GM21367 (cell line): Measurements from ENCODE around the gene CDH4.

ENCODE experiments used
- ATAC-seq: cut with Tn5 transposase; IDR thresholded peaks from one replicate; pipeline ENCODE4 v1.9.1; 2021; ENCODE audit not compliant: unreplicated experiment

The CDH4 gene

DNA sequence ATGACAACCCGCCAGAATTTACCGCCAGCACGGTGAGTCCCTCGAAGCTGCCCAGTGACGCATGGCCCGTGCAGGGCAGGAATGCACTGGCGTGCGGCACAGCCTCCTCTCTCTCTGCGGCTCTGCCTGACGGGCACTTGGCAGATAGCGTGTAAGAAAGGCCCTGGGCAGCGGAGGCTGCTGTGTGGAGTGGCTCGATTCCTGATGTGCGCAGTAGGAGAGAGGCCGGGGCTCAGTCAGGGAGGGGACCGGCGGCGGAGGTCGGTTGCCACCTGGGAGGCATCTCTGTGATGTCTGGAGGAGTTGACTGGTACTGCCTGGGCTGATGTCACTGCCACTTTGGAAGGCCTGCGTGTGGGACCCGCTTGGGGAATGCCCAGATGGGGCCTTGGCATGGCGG is 643.0 kb downstream of the CDH4 start:
- no peak for ATAC-seq

DNA sequence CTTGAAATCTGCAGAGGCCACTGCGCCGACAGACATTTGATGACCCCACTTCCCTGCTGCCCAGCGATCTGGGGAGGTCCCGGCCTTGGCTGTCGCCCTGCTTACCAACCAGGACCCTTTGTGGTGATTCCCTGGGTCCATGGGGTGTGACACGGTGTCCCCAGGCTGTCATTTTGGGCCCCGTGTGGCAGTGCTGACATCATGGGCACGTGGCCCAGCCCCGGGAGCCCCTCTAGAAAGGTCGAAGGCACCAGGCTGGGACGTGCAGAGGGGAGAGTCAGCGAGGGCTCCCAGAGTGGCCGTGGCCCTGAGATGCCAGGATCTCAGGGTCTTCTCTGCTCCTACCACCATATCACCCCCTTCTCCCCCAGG is 643.6 kb downstream of the CDH4 start:
- no peak for ATAC-seq

DNA sequence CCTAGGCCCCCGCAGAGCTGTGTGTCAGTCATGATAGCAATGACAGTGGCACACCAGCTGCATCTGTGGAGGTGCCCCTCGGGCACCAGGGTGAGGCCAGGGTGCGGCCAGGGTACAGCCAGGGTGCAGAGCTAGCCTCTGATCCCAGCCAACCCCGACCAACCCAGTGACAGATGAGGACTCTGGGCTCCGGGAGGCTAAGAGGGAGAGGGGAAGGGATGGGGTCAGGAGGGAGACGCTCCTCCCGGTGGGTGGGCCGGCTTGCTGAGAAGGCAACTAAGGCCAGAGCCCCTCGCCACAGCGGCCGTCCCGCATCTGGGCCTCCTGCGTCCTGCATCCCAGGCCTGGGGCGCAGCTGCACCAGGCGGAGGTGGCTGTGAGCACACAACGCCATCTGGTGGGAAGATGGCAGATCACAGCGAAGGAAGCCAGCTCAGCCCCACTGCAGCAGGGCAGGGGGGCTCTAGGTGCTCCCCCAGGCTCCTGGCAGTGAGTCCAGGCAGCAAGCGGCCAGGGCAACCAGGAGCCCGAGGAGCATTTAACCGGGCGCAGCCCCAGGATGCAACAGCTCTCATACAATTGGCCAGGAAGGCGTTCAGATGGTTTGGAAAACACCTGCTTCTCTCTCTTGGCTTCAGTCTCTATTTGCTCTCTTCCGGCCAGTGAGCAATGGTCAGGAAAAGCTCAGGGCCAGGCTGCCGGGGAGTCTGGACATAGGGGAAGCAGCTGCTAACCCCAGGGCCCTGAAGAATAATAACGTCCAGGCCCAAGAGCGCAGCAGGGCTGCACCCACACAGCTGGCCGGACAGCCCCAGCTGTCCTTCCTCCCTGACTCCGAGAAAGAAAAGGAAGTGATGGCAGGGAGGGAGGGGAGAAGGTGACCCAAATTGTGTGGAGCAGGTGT is 644.2 kb downstream of the CDH4 start:
- ATAC-seq = no peak

DNA sequence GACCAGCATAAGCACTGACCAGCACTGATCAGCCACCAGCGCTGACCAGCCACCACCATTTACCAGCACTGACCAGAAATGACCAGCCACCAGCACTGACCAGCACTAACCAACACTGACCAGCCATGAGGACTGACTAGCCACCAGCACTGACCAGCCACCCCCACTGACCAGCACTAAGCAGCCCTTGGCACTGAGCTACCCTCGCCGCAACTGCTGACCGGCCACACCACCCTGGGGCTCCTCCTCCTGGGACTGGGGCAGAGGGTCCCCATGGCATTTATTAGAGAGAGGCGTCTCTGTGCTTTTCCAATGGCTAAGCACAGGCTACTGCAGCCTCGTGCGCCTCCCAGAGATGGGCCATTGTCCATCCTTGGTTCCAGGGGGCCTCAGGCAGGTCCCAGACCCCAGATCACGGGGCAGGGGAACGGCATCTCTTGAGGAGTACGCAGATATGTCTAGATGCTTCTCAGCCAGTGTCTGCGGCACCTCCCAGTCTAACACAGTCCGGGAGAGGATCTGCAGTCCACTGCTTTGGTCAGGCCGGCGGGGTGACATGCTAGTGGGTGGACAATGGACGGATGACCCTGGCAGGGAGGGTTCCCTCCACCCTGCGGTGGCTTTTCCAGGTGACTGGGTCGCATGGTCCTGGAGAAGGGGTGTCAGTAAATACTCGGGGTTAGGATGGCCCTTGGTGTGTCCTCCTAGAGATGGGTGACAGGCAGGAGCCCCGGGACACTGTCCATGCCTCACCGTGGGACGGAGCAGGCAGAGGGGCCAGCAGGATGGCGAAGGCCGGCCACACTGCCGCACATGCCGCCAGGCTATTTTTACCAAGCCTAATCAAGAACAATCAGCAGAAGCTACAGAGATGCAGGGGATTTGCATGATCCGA is 645.6 kb downstream of the CDH4 start:
- no peak for ATAC-seq

DNA sequence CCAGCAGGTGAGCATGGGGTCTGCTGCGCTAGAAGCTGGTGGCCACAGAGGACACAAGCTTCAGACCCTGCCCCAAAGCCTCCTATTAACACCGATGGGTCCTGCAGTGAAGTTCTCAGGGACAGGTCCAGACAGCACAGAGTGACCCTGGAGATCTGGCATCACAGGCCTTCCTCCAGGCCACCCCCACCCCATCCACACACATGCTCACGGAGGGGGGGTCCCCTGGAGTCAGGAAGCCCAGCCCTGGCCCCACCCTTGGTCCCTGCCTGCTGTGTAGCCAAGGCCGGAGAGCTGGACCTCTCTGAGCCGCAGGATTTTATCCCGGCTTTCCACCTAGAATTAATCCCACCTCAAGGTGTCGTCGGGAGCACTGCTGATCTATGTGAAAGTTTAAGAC is 646.3 kb downstream of the CDH4 start:
- ATAC-seq = no peak

DNA sequence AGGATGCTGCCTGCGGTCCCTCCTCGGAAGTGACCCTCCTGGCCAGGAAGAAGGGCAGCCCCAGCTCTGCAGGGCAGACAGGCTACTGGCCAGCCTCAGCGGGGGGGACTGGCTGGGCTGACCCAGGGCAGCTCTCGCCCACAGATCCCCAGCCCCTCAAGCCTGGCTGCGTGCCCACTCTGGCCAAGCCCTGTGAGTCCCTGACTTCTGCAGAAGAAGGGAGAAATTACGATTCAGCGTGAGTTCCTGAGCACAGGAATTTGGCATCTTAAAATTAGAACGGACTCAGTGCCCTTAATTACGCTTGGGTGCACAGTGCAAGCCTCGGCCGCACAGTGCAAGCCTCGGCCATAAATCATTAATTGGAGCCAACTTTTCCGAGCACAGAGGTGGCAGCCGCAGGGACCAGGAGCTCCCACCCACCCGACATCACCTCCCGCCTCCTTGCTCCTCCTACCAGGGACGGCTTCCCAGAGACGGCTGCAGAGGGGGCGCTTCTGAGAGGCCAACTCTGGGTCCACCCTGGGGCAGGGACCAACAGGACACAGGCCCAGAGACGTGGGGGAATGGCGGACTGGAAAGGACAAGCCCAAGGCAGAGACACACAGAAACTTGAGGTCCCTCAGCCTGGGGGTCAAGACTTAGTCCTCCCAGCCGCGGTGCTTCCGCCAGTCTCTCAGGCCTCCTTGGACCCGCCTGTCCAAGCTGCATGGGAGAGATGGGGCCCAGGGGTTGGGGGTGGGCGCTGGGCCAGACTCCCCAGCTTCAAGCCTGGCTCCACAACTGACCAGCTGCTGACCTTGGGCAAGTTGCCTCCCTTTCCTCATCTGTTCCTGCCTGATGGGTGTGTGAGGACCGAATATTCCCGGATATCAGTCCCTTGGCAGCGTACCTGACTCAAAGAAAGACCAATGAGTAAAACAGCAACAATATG is 648.2 kb downstream of the CDH4 start:
- no peak for ATAC-seq

DNA sequence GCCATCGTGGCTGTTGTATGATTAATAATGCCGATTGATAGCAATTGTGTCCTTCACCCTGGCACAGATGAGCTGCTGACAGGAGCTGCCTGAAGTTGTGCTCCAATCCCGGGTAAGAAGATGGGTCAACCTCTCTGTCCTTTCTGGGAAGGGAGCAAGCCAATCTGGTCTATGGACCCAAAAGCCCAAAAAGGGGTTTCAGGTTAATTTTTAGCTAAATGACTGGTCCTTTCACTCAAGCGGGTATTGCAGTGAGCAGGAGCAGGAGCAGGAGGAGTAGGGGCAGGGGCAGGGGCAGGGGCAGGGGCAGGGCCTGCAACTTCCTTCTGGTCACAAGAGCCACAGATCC is 648.9 kb downstream of the CDH4 start:
- no peak for ATAC-seq

DNA sequence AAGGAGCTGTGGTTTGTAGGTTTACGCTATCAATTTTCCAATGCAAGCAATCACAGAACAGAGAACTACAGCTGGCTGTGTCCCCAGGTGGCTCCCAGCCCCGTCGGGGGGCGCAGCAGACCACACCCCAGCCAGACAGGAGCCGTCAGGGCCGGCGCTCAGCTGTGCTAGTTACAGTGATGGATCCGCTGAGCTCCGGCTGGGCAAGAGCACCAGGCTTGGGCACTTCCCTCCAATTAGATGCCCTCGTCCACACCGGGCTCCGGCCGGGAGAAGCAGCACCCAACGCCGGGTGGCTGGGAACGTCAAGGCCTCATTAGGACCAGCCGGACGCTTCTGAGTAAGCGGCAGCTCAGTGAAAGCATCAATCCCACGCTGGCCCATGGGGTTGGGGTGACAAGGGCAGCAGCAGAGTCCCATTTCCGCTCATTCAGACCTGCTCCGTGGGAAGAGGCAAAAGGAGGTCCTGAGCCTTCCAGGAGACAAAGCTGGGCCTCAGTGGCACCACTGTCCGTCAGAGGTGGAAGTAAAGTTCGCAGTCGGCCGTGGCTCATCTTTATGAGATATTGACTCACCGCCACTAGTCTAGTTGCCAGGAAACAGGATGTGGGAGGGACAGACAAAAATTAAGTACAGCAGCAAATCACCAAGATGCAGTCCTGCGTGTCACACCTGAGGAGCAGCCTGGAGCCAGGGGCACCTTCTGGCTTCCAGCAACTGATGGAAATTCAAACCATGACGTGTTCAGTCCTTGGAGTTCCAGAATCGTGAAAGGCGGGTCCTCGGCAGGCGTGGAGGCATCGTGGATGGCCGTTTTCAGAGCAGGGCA is 649.5 kb downstream of the CDH4 start:
- ATAC-seq = no peak

DNA sequence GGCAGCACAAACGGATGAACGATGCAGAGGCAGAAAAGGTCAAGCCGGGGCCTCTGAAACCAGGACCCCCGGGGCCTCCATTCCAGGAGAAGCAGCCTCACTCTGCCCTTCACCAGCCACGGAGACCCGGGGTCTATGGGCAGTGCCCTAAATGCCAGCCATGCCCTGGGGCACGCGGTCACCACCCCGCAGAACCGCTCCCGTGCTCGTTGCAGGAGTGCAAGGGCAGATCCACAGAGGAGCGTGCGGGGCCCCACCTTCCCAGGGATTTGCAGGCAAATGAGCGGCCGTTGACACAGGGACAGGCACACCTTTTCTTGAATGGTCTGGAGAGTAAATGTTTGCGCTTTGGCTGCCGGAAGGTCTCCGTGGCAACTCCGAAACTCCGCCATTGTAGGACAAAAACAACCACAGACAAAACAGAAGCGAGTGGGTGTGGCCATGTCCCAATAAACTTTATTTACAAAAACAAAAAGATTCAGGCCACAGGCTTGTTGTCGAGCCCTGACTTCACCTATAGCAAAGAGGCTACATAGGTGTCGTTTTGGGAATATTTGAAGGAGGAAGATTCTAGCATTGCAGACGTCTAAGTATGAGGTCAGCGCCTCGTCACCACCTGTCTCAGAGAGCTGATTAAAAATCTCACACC is 650.3 kb downstream of the CDH4 start:
- ATAC-seq = no peak

DNA sequence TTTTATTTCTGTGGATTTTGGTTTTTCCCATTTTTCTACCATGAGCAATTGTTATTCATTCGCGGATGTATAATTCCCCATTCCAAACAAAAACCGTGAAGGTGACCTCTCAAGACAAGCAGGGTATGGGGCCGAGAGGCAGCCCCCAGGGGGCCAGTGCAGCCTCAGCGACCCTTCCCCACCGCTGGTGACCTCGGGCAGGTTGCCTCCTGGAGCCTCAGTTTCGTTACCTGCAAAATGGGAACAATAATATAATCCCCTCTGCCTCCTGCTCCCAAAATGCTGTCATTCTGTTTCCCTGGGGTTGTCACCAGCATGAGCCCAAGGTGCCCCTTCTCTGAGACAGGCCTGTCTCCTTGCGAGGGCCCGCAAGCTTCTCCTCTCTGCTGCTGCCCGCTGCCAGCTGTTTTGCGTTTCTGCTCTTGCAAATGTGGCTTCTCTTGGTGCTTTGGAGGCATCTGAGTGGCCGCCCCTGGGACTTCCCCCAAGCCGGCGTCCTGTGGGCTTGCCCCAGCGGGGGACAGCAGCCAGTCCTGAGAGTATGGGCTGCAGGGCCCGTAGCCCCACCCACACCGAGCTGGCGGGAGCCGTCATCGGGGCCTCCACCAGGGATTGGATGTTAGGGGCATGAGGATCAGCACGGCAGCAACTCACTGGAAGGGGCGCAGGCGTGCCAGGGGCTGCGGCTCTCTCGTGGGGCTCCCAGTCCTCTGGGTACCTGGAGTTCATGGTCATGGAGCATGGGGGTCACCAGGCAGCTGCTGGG is 651.7 kb downstream of the CDH4 start:
- no peak for ATAC-seq

DNA sequence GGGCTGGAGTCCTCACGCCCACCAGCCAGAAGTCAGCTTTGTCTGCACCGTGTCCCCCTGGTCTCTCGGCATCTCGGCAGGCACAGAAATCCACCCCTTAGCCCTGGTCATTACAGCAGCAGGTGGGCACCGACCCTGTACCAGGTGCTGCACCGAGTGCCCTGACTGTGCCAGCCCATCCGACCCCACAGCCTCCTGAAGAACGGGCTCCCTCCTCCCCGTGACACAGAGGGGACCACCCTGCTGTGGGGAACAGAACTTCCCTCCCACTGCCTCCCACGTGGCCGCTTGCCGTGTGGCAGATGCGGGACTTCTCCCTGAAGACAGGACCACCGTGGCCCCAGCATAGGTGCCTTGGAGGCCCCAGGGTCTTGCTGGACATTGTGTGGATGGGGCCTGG is 652.4 kb downstream of the CDH4 start:
- no peak for ATAC-seq

DNA sequence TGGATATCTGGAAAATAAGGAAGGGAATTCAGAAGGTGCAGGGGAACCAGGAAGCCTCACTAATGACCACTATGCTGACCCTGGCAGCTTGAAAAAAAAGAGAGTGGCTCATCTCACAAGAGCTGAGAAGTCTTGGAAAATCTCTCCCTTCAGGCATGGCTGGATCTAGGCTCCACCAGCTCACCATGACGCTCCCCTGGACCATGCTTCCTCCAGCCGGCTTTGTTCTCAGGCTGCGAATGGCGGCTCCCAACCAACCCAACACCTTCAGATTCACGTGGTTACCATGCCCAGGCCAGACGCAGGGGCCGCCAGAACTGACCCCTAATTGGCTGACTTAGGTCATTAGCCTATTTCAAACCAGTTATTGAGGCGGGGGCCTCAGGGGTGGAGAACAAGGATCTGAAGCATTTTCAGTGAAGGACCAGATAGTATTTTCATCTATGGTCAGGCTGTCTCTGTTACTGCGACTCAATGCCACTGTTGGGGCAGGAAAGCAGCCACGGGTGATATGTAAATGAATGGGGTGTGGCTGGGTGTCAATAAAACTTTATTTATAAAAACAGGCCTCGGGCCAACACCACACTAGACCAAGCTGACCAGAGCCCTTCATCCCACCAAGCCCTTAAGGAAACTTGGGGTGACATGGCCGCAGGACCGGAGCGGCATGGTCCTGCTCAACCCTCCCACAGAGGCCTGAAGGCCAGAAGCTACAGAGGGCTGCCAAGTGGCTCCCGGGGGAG is 653.9 kb downstream of the CDH4 start:
- no peak for ATAC-seq

DNA sequence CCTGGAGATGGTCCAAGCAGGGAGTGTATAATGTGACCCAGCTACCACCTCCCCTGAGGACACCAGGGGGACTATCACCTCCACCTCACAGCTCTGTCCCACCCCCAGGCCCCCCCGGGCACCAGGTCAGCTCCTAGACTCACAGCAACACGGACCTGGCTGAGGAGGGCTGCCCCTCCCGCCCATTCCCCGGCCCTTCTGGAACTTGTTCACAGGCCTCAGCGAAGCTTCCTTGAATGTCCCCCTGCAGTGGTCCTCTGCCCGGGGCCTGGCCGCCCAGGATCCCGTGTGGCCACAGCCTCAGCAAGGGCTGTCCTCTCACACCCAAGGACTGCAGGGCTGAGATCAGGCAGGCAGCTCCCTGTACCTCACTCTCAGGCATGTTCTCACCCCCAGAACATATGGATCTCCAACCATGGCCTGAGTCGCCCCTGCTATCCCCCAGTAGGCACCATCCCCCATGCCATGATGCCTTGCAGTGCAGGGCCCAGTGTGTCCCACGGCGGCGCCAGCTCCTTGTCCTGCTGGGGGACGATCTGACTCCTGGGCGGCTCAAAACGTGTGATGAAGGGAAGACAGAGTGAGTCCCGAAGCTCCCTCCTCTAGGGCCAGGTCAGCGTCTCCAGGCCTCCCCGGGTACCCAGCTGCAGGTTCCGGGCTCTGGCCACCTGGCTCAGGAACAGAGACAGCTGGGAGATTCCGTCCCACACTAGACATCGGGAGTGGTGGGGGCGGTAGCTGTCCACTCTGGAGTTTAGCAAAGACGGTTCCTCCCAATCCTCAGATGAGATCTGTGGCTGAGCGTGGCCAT is 655.2 kb downstream of the CDH4 start:
- no peak for ATAC-seq

DNA sequence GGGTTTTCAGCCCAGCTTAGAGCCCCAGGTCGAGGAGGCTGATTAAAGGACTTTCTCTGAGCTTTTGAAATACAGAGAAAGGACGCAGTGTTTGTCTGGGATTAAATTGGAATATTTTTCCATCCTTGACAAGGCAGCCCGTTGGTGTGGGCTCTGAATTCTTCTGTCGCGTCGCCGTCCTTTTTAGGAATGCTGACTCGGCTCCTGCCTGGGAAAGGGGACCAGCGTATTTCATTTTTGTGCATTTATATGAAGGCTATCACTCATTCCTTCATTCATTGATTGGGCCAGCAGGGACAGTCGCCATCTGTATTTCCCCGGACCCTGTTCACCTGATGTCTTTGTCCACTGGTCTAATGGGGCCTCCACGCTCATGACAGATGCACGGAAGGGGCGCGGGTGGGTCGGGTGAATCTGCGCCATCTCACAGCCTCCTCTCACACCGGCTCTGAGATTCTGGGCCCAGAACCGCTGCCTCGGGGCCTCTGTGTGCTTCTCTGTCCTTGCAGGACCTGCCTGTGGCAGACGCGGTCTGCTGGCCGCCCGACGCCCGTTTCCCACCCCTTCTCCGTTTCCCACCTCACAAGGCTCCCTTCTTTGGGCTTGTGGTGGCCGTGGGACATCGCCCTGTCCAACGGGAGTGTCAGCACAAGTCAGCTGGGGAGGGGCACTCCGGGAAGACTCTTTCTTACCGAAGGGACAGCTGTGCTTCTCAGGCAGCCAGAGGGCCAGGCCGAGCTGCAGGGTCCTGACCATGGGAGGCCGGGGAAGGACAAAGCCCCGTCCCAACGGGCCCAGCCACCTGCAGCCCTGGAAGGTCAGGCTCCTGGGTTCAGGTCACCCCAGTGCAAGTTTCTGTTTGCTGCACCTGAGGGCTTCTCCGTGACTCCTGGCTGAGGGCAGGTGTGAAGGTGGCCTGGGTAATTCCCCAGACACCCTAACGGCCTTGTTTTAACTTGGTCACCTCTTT is 656.3 kb downstream of the CDH4 start:
- ATAC-seq = no peak

DNA sequence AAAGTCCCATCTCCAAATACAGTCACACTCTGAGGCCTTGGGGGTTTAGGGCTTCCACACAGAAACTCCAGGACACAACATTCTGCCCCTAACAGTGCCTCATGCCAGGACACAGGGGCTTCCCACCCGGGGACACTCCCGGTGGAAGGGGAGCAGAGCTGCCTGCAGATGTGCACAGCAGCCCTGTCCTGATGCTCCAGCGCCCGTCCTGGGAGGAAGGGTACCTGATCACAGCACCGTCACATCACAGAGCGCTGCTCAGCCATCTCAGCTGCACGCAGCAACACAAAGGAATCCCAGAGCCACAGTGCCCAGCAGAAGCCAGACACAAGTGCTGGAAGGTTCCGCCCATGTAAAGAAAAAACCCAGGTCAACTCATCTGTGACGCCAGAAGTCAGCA is 657.0 kb downstream of the CDH4 start:
- ATAC-seq = no peak

DNA sequence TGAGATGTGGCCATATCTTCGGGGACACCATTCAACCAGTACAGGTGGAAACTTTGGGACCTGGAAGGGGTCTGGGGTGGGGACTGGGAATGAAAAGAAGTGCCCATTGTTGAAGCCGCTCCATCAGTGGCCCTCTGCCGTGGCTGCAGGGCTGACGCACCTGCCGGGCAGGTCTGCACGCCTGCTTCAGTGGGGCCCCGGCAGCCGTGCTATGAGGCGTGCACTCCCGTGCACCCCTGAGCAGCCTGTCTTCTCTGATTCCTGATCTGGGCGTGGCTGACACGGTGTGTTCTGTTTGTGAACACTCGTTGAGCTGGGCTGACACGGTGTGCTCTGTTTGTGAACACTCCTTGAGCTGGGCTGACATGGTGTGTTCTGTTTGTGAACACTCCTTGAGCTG is 657.8 kb downstream of the CDH4 start:
- no peak for ATAC-seq
